OCI-LY1 (cell line): ENCODE data around the gene NELFCD.

Experiments
- EZH2 ChIP-seq: fragments of 200-600 bp; sonication (generic), shearing (Covaris generic); IDR thresholded peaks from 2 replicates; pipeline ENCODE4 v1.8.0; 2017; ENCODE audit warnings: borderline replicate concordance, mixed run types, mild to moderate bottlenecking, antibody characterized with exemption, low read length, moderate library complexity, mixed read lengths
- TF ChIP-seq, protein P1 (sequence below): fragments of 200-600 bp; sonication (generic), shearing (Covaris generic); IDR thresholded peaks from 2 replicates; pipeline ENCODE4 v1.5.1; 2017; ENCODE audit warnings: mild to moderate bottlenecking, antibody characterized with exemption, low read length, moderate library complexity, mixed read lengths

DNA sequence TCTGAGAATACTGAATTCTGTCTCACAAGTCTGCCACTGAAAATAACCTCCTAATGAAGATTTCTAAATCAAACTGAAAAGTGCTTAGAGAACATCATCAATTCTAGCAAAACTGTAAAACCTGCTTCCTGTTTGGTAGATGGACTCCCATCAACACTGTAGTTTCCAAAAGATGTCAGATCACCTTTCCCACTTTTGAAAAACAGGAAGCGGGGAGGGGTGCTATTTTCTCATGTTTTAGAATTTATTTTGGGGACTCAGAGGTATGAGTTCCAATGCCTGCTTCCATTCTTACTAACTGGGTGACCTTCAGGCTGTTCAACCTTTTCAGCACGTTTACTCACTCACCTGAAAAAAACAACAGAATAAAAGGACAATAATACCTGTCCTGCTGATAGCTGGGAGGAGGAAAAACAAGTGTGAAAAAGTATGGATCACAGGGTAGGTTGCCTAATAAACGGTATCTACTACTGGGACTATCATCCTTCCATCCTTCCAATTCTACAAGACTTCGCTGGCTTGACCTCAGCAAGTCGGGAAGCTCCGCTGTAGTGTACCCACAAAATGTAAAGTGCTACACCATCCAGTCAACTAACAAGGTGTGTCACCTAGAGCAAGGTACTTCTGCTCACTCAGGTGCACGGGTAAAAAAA lies 50.0 kb downstream of the NELFCD start:
- TF ChIP-seq, protein P1, sequence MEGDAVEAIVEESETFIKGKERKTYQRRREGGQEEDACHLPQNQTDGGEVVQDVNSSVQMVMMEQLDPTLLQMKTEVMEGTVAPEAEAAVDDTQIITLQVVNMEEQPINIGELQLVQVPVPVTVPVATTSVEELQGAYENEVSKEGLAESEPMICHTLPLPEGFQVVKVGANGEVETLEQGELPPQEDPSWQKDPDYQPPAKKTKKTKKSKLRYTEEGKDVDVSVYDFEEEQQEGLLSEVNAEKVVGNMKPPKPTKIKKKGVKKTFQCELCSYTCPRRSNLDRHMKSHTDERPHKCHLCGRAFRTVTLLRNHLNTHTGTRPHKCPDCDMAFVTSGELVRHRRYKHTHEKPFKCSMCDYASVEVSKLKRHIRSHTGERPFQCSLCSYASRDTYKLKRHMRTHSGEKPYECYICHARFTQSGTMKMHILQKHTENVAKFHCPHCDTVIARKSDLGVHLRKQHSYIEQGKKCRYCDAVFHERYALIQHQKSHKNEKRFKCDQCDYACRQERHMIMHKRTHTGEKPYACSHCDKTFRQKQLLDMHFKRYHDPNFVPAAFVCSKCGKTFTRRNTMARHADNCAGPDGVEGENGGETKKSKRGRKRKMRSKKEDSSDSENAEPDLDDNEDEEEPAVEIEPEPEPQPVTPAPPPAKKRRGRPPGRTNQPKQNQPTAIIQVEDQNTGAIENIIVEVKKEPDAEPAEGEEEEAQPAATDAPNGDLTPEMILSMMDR: no peak
- no peak for TF ChIP-seq EZH2
